GM18511 (cell line): Measurements from ENCODE around the gene TRPM2.

ENCODE experiments used
- ATAC-seq: cut with Tn5 transposase; IDR thresholded peaks from one replicate; pipeline ENCODE4 v1.9.1; 2021; ENCODE audit warnings: mild to moderate bottlenecking, moderate library complexity; ENCODE audit not compliant: unreplicated experiment

Gene TRPM2

GRCh38 chr21:44370786-44371410, 17.5 kb downstream of the TRPM2 start:
- no peak for ATAC-seq

GRCh38 chr21:44371596-44371995, 18.2 kb downstream of the TRPM2 start:
- ATAC-seq: no peak

GRCh38 chr21:44372616-44373015, 19.2 kb downstream of the TRPM2 start:
- ATAC-seq: no peak

GRCh38 chr21:44374601-44375280, 21.3 kb downstream of the TRPM2 start:
- no peak for ATAC-seq

- no peak for ATAC-seq
These were observed 21.8 kb downstream of the TRPM2 start for GRCh38 chr21:44375281-44375651.

GRCh38 chr21:44375761-44376241, 22.4 kb downstream of the TRPM2 start:
- no peak for ATAC-seq

- no peak for ATAC-seq
These were observed 23.2 kb downstream of the TRPM2 start for GRCh38 chr21:44376606-44377005.

GRCh38 chr21:44377201-44377921, 23.9 kb downstream of the TRPM2 start:
- no peak for ATAC-seq

- ATAC-seq: no peak
These were observed 24.7 kb downstream of the TRPM2 start for GRCh38 chr21:44377922-44378645.

- ATAC-seq: no peak
These were observed 25.5 kb downstream of the TRPM2 start for GRCh38 chr21:44378646-44379514.

GRCh38 chr21:44379515-44379848, 26.1 kb downstream of the TRPM2 start:
- no peak for ATAC-seq

GRCh38 chr21:44379991-44380865, 26.8 kb downstream of the TRPM2 start:
- no peak for ATAC-seq

- ATAC-seq: no peak
These were observed 27.5 kb downstream of the TRPM2 start for GRCh38 chr21:44380876-44381275.

- no peak for ATAC-seq
These were observed 28.5 kb downstream of the TRPM2 start for GRCh38 chr21:44381874-44382273.

- ATAC-seq: no peak
These were observed 29.1 kb downstream of the TRPM2 start for GRCh38 chr21:44382536-44382935.

GRCh38 chr21:44383216-44383615, 29.8 kb downstream of the TRPM2 start:
- no peak for ATAC-seq

GRCh38 chr21:44384968-44385367, 31.5 kb downstream of the TRPM2 start:
- no peak for ATAC-seq

GRCh38 chr21:44389335-44389734, 35.9 kb downstream of the TRPM2 start:
- no peak for ATAC-seq

GRCh38 chr21:44390886-44391285, 37.5 kb downstream of the TRPM2 start:
- no peak for ATAC-seq
